IMR-90 (cell line): ENCODE results near the gene GAD2. TPM values are rescaled to one million over a fixed set of nuclear protein-coding genes. Genes with fewer than 3 reads are reported as not detected.

Source experiments
- ATAC-seq: fragments of 200-7000 bp; cut with Tn5 transposase; 2 replicates; pipeline ENCODE4 v1.9.1; 2020; ENCODE audit warnings: low read depth, mild to moderate bottlenecking, moderate library complexity
- BruUV-seq: library from RNA; stranded (reverse); fragments of 400-500 nt; replicated peaks from 2 replicates; lab custom pipeline; 2021; lab: Mats Ljungman, UMichigan
- CTCF ChIA-PET: fragments of 300-600 bp; formaldehyde crosslinking; extraction: SDS; loops from one replicate; lab custom pipeline; 2021; ENCODE audit warnings: antibody characterized with exemption; lab: Yijun Ruan, JAX
- POLR2A ChIA-PET: fragments of 300-600 bp; sonication (Branson Sonifier 250); formaldehyde crosslinking; loops from one replicate; lab custom pipeline; 2022; ENCODE audit warnings: antibody characterized with exemption; ENCODE audit not compliant: unreplicated experiment; lab: Charles Lee
- DNase-seq: peaks from one replicate; pipeline ENCODE4 v3.0.0; 2013
- H2AFZ ChIP-seq: replicated peaks from 2 replicates; pipeline ENCODE3; 2013; ENCODE audit warnings: low read length, mild to moderate bottlenecking; ENCODE audit not compliant: poor library complexity
- H2AK5ac ChIP-seq: 2 replicates; pipeline ENCODE4 v1.6.1; 2013; ENCODE audit warnings: low read depth, low read length, inconsistent platforms
- H2AK9ac ChIP-seq: replicated peaks from 2 replicates; pipeline ENCODE3; 2013; ENCODE audit warnings: mild to moderate bottlenecking, low read depth, low read length, moderate library complexity; ENCODE audit not compliant: poor library complexity
- H2BK120ac ChIP-seq: 2 replicates; pipeline ENCODE4 v1.6.1; 2013; ENCODE audit warnings: low read depth, low read length, inconsistent platforms
- H2BK15ac ChIP-seq: 3 replicates; pipeline ENCODE4 v1.6.1; 2013; ENCODE audit warnings: low read depth, low read length, inconsistent platforms
- H2BK20ac ChIP-seq: 2 replicates; pipeline ENCODE4 v1.6.1; 2013; ENCODE audit warnings: low read depth, mild to moderate bottlenecking, inconsistent platforms, low read length, moderate library complexity
- H2BK5ac ChIP-seq: 2 replicates; pipeline ENCODE4 v1.6.1; 2013; ENCODE audit warnings: mild to moderate bottlenecking, low read depth, low read length, inconsistent platforms; ENCODE audit not compliant: poor library complexity, severe bottlenecking
- H3K14ac ChIP-seq: replicated peaks from 2 replicates; pipeline ENCODE4 v1.6.1; 2013; ENCODE audit warnings: low read depth, low read length, inconsistent platforms
- H3K18ac ChIP-seq: 2 replicates; pipeline ENCODE4 v1.6.1; 2013; ENCODE audit warnings: low read depth, low read length, control low read depth
- H3K23ac ChIP-seq: 2 replicates; pipeline ENCODE4 v1.6.1; 2013; ENCODE audit warnings: low read depth, low read length, inconsistent platforms
- H3K27ac ChIP-seq: 2 replicates; pipeline ENCODE4 v1.5.1; 2013; ENCODE audit warnings: mild to moderate bottlenecking, control low read depth, low read length; ENCODE audit not compliant: insufficient read depth
- H3K27me3 ChIP-seq: 2 replicates; pipeline ENCODE4 v1.6.1; 2013; ENCODE audit warnings: low read length; ENCODE audit not compliant: control insufficient read depth, insufficient read depth
- H3K36me3 ChIP-seq: 2 replicates; pipeline ENCODE4 v1.6.1; 2013; ENCODE audit warnings: low read length, mixed read lengths; ENCODE audit not compliant: control insufficient read depth, insufficient read depth
- H3K4ac ChIP-seq: 2 replicates; pipeline ENCODE4 v1.6.1; 2013; ENCODE audit warnings: low read depth, low read length, inconsistent platforms
- H3K4me1 ChIP-seq: 2 replicates; pipeline ENCODE4 v1.6.1; 2013; ENCODE audit warnings: low read length, mixed read lengths; ENCODE audit not compliant: control insufficient read depth, insufficient read depth
- H3K4me2 ChIP-seq: 2 replicates; pipeline ENCODE4 v1.6.1; 2013; ENCODE audit warnings: low read depth, mild to moderate bottlenecking, control low read depth, low read length, moderate library complexity
- H3K4me3 ChIP-seq: 2 replicates; pipeline ENCODE4 v1.5.1; 2013; ENCODE audit warnings: low read depth, mild to moderate bottlenecking, control low read depth, low read length, moderate library complexity; ENCODE audit not compliant: insufficient read depth
- H3K56ac ChIP-seq: 2 replicates; pipeline ENCODE4 v1.6.1; 2013; ENCODE audit warnings: low read length, inconsistent platforms; ENCODE audit not compliant: insufficient read depth; ENCODE audit errors: extremely low read depth
- H3K79me1 ChIP-seq, 2 experiments: 2 replicates each; pipeline ENCODE4 v1.6.1; 2013; ENCODE audit warnings: low read length in 2 of 2, inconsistent platforms in 1 of 2, low read depth in 1 of 2
- H3K9ac ChIP-seq: 2 replicates; pipeline ENCODE4 v1.6.1; 2013; ENCODE audit warnings: low read depth, low read length, control low read depth
- H3K9me1 ChIP-seq: 2 replicates; pipeline ENCODE4 v1.6.1; 2013; ENCODE audit warnings: low read length, inconsistent platforms; ENCODE audit not compliant: insufficient read depth
- H3K9me3 ChIP-seq: 2 replicates; pipeline ENCODE4 v1.6.1; 2013; ENCODE audit warnings: low read length; ENCODE audit not compliant: control insufficient read depth, insufficient read depth
- H4K20me1 ChIP-seq: 2 replicates; pipeline ENCODE4 v1.6.1; 2013; ENCODE audit warnings: low read length, inconsistent platforms; ENCODE audit not compliant: insufficient read depth
- H4K5ac ChIP-seq: 2 replicates; pipeline ENCODE4 v1.6.1; 2013; ENCODE audit warnings: mild to moderate bottlenecking, low read depth, low read length, control low read depth
- H4K8ac ChIP-seq, 2 experiments: 2 replicates each; pipeline ENCODE4 v1.6.1; 2013; ENCODE audit warnings: low read depth in 2 of 2, low read length in 2 of 2, control low read depth in 1 of 2, inconsistent platforms in 1 of 2
- H4K91ac ChIP-seq: 2 replicates; pipeline ENCODE4 v1.6.1; 2013; ENCODE audit warnings: low read depth, low read length, inconsistent platforms; ENCODE audit not compliant: insufficient read depth
- CHD1 ChIP-seq: IDR thresholded peaks from 2 replicates; pipeline ENCODE4 v1.6.1; 2012; ENCODE audit warnings: low read depth, low read length, improper control_type of control experiment
- CTCF ChIP-seq: conservative IDR thresholded peaks from 2 replicates; pipeline ENCODE4 v1.5.1; 2012; ENCODE audit warnings: mild to moderate bottlenecking, low read depth, low read length, improper control_type of control experiment
- WGBS, 2 experiments: methylation state at CpG; one replicate each; pipeline versions ENCODE4 v1.1.5 to v1.1.7; 2013; ENCODE audit warnings: missing lambda C conversion rate in 2 of 2; ENCODE audit not compliant: insufficient read length in 1 of 2; ENCODE audit errors: extremely low coverage in 2 of 2; 5-methylcytosine and 5-hydroxymethylcytosine counted together
- dilution Hi-C: fragments of 300-500 bp; cut with HindIII; formaldehyde crosslinking; loops from one replicate; pipeline ENCODE4 v1.14.3; 2018; ENCODE audit warnings: low sequenced_read_pairs; ENCODE audit not compliant: unreplicated experiment
- in situ Hi-C: fragments of 300-500 bp; cut with MboI; formaldehyde crosslinking; loops from 3 replicates; pipeline ENCODE4 v1.14.3; 2019; ENCODE audit warnings: low sequenced_read_pairs, inconsistent platforms, mixed read lengths
- intact Hi-C: fragments of 100-400 bp; cut with micrococcal nuclease; formaldehyde crosslinking; loops from 2 replicates; pipeline ENCODE4 v1.10.0; 2022
- polyA plus RNA-seq, 3 experiments: library from polyadenylated mRNA; depleted of rRNA; stranded (reverse); fragments of >200 nt; gene quantifications; 2 replicates each; pipeline ENCODE4 v1.2.3, GENCODE V29; 2012; ENCODE audit warnings: low replicate concordance in 1 of 3
- total RNA-seq: library from RNA; depleted of rRNA; stranded (reverse); fragments of >200 nt; gene quantifications from 2 replicates; pipeline ENCODE4 v1.2.3, GENCODE V29; 2012

GAD2 gene
- total and polyA plus RNA-seq, 2 of the 4 experiments (the other 2 are of a cell fraction) = not detected

- no peak overlapping the region for H4K8ac ChIP-seq
- no peak overlapping the region for H2AK5ac ChIP-seq
- H4K91ac ChIP-seq = no peak overlapping the region
- H2BK15ac ChIP-seq = no peak overlapping the region
- intact Hi-C loops (no loop called here), in situ Hi-C loops (no loop called here), dilution Hi-C loops (no loop called here)
- no peak overlapping the region for H4K5ac ChIP-seq
- CTCF ChIA-PET = no interaction called here
- H3K4me1 ChIP-seq = no peaks in the 10 kb centered on the region
- H2BK120ac ChIP-seq = no peak overlapping the region
- H3K4ac ChIP-seq = no peak overlapping the region
- no peak overlapping the region for H2BK5ac ChIP-seq
- H3K4me3 ChIP-seq = no peak overlapping the region
- DNase-seq = no peak
- no peaks in the 10 kb centered on the region for H3K9me1 ChIP-seq
- BruUV-seq = no TSS peak
- no peak overlapping the region for H3K56ac ChIP-seq
- H3K9ac ChIP-seq = no peak overlapping the region
- H3K27me3 ChIP-seq = no peaks in the 10 kb centered on the region
- no peak for ATAC-seq
- no peaks in the 10 kb centered on the region for H3K36me3 ChIP-seq
- WGBS, 2 experiments = no CpG with 5 or more reads among the region's 5 CpGs
- no peaks in the 10 kb centered on the region for H3K79me1 ChIP-seq
- H3K9me3 ChIP-seq = peaks cover 19% of the 10 kb centered on the region
- H3K4me2 ChIP-seq = no peak overlapping the region
- H4K20me1 ChIP-seq = no peaks in the 10 kb centered on the region
- H3K27ac ChIP-seq = no peak overlapping the region
- no peak overlapping the region for H3K23ac ChIP-seq
- POLR2A ChIA-PET = no interaction called here
- TF ChIP-seq CTCF (no peak), CHD1 (no peak)
- no peak overlapping the region for H3K14ac ChIP-seq
- no peak overlapping the region for H2AK9ac ChIP-seq
- H2AFZ ChIP-seq = no peak overlapping the region
- H2BK20ac ChIP-seq = no peak overlapping the region
- no peak overlapping the region for H3K18ac ChIP-seq
Observed at GRCh38 chr10:26243351-26243720, 26.8 kb downstream of the GAD2 start.
